GM23338 (cell line): ENCODE results near the gene SNX8. TPM values are rescaled to one million over a fixed set of nuclear protein-coding genes. Genes with fewer than 3 reads are reported as not detected.

Experiments used
- ATAC-seq: fragments of 200-7000 bp; cut with Tn5 transposase; 3 replicates; pipeline ENCODE4 v1.9.1; 2020
- DNase-seq: peaks from one replicate; pipeline ENCODE4 v3.0.0-alpha.2; 2015; ENCODE audit warnings: low spot score
- H2AFZ ChIP-seq: fragments of 200-600 bp; sonication (generic); 2 replicates; pipeline ENCODE4 v1.8.0; 2016; ENCODE audit warnings: antibody characterized with exemption, mild to moderate bottlenecking, moderate library complexity
- H3F3A ChIP-seq: fragments of 200-600 bp; sonication (generic); replicated peaks from 2 replicates; pipeline ENCODE4 v1.8.0; 2017; ENCODE audit warnings: antibody characterized with exemption, mixed run types, low read depth
- H3K27ac ChIP-seq: fragments of 200-600 bp; sonication (generic); 2 replicates; pipeline ENCODE4 v1.6.1; 2016; ENCODE audit warnings: low read depth
- H3K27me3 ChIP-seq: fragments of 200-600 bp; sonication (generic); 2 replicates; pipeline ENCODE4 v1.8.0; 2016; ENCODE audit warnings: mild to moderate bottlenecking, mixed run types, moderate library complexity; ENCODE audit not compliant: insufficient read depth
- H3K36me3 ChIP-seq: fragments of 200-600 bp; sonication (generic); 2 replicates; pipeline ENCODE4 v1.8.0; 2016; ENCODE audit warnings: mild to moderate bottlenecking; ENCODE audit not compliant: insufficient read depth
- H3K4me1 ChIP-seq: fragments of 200-600 bp; sonication (generic); 2 replicates; pipeline ENCODE4 v1.8.0; 2016; ENCODE audit warnings: mild to moderate bottlenecking, moderate library complexity; ENCODE audit not compliant: insufficient read depth
- H3K4me2 ChIP-seq: fragments of 200-600 bp; sonication (generic); 2 replicates; pipeline ENCODE4 v1.7.1; 2017; ENCODE audit warnings: mixed run types
- H3K4me3 ChIP-seq: fragments of 200-600 bp; sonication (generic); 2 replicates; pipeline ENCODE4 v1.6.1; 2016; ENCODE audit warnings: mixed run types
- H3K79me2 ChIP-seq: fragments of 200-600 bp; sonication (generic); replicated peaks from 2 replicates; pipeline ENCODE4 v1.8.0; 2017; ENCODE audit warnings: mild to moderate bottlenecking; ENCODE audit not compliant: insufficient read depth
- H3K9me2 ChIP-seq: fragments of 200-600 bp; sonication (generic); 2 replicates; pipeline ENCODE4 v1.8.0; 2017; ENCODE audit not compliant: insufficient read depth
- H4K20me1 ChIP-seq: fragments of 200-600 bp; sonication (generic); replicated peaks from 2 replicates; pipeline ENCODE4 v1.8.0; 2017; ENCODE audit warnings: mild to moderate bottlenecking; ENCODE audit not compliant: insufficient read depth
- H3K27ac Mint-ChIP-seq: 2 replicates; pipeline ENCODE4 v1.8.0; 2020; ENCODE audit warnings: inconsistent platforms, mild to moderate bottlenecking, moderate library complexity, mixed read lengths
- H3K27me3 Mint-ChIP-seq: 3 replicates; pipeline ENCODE4 v1.8.0; 2022; ENCODE audit warnings: low read depth, mild to moderate bottlenecking, moderate library complexity, mixed read lengths, inconsistent platforms; ENCODE audit not compliant: insufficient read depth, poor library complexity
- H3K36me3 Mint-ChIP-seq: 3 replicates; pipeline ENCODE4 v1.8.0; 2021; ENCODE audit warnings: low read depth, mild to moderate bottlenecking, inconsistent platforms, moderate library complexity, mixed read lengths
- H3K4me1 Mint-ChIP-seq: 3 replicates; pipeline ENCODE4 v1.8.0; 2020; ENCODE audit warnings: mild to moderate bottlenecking, inconsistent platforms, mixed read lengths
- H3K4me3 Mint-ChIP-seq: 3 replicates; pipeline ENCODE4 v1.8.0; 2021; ENCODE audit warnings: moderate library complexity, mild to moderate bottlenecking, inconsistent platforms, mixed read lengths
- H3K9me3 Mint-ChIP-seq: 3 replicates; pipeline ENCODE4 v1.8.0; 2020; ENCODE audit warnings: moderate library complexity, mild to moderate bottlenecking, inconsistent platforms, mixed read lengths
- CREB1 ChIP-seq: fragments of 250-450 bp; sonication (Bioruptor Pico); IDR thresholded peaks from 2 replicates; pipeline ENCODE4 v1.5.0; 2020; ENCODE audit warnings: low read depth, mild to moderate bottlenecking, moderate library complexity
- EZH2phosphoT487 ChIP-seq: fragments of 200-600 bp; sonication (generic); IDR thresholded peaks from one replicate; pipeline ENCODE4 v1.8.1; 2018; ENCODE audit warnings: antibody characterized with exemption; ENCODE audit not compliant: unreplicated experiment
- NANOG ChIP-seq: IDR thresholded peaks from 2 replicates; pipeline ENCODE4 v1.6.1; 2016; ENCODE audit warnings: antibody characterized with exemption, borderline replicate concordance
- POLR2AphosphoS5 ChIP-seq: IDR thresholded peaks from 2 replicates; pipeline ENCODE4 v1.6.1; 2016; ENCODE audit warnings: antibody characterized with exemption, low read depth
- ZNF331 ChIP-seq: fragments of 250-450 bp; sonication (Bioruptor Pico); IDR thresholded peaks from 2 replicates; pipeline ENCODE4 v1.5.0; 2020; ENCODE audit warnings: low read depth, mild to moderate bottlenecking, moderate library complexity
- polyA plus RNA-seq: library from polyadenylated mRNA; unstranded; fragments of >200 nt; fragmentation: Nextera tagmentation; extraction: Ambion mirVana; gene quantifications from 2 replicates; pipeline ENCODE4 v1.2.1, GENCODE V29; 2016
- total RNA-seq: library from RNA; depleted of rRNA; stranded (reverse); fragments of >200 nt; shearing (Covaris generic); gene quantifications from 2 replicates; pipeline ENCODE4 v1.2.3, GENCODE V29; 2014
- TF ChIP-seq, protein P1 (sequence below): fragments of 250-450 bp; sonication (Bioruptor Pico); IDR thresholded peaks from 2 replicates; pipeline ENCODE4 v1.5.0; 2020; ENCODE audit warnings: mild to moderate bottlenecking, moderate library complexity

The SNX8 gene
- total and polyA plus RNA-seq, 2 experiments from 2014 or later, result 44.3 to 50.9 TPM

DNA sequence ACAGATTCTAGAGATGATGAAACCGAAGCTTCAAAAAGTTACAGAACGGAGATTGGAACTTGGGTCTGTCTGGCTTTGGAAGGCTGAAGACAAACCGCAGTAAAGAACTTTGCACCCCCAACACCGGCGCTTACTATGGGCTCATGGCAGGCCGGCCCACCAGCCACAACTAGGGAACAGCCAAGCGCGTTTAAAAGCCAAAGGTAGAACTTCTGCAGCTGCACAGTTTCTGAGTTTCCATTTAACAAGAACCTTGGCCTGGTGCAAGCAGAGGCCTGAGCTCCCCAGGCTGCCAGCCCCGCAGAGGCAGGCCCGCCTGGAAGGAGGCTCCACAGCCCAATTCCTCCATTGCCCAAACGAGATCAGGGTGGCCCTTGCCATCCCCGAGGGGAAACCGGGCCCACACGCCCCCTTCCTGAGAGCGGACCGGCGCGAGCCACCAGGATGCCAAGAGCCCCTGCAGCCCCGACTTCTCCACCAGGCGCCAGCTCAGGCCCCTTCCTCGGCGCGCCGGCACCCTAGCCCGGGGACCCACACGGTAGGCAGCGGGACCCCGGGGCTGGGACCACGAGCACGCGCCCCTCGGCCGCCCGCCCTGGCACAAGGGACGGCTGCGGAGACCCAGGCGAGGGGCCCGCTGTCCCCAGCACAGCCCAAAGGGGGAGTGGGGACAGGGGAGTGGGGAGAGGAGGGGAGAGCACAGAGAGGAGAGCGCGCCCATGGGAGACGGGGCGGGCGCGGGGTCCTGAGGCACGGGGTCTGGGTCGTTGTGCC is 82.1 kb downstream of the SNX8 start:
- no peak for TF ChIP-seq EZH2phosphoT487
- no peak for TF ChIP-seq CREB1
- Mint-ChIP-seq H3K4me1 (peaks cover 12% of the 10 kb centered on the region), H3K9me3 (no peaks in the 10 kb centered on the region), H3K27me3 (peaks cover 15% of the 10 kb centered on the region), H3K27ac (peak overlapping the region; percentile 4; the same call in 1 of the 2 replicates), H3K36me3 (peaks cover 55% of the 10 kb centered on the region), H3K4me3 (peak overlapping the region; percentile 91)
- Histone ChIP-seq H3F3A (peaks cover 13% of the 10 kb centered on the region; the same call in 1 of the 2 replicates), H3K9me2 (no peaks in the 10 kb centered on the region), H3K27ac (peak overlapping the region; percentile 50; the same call in 1 of the 2 replicates), H2AFZ (0 out of 2 replicates have a peak overlapping the region, but pooled peaks have one; percentile 15), H3K4me2 (peak overlapping the region; percentile 96), H3K79me2 (peaks cover 61% of the 10 kb centered on the region), H4K20me1 (peaks cover 12% of the 10 kb centered on the region), H3K27me3 (no peaks in the 10 kb centered on the region), H3K4me3 (peak overlapping the region; percentile 93), H3K36me3 (peaks cover 28% of the 10 kb centered on the region), H3K4me1 (peaks cover 19% of the 10 kb centered on the region)
- DNase-seq (peak; percentile 59), ATAC-seq (peak; percentile 78)

DNA sequence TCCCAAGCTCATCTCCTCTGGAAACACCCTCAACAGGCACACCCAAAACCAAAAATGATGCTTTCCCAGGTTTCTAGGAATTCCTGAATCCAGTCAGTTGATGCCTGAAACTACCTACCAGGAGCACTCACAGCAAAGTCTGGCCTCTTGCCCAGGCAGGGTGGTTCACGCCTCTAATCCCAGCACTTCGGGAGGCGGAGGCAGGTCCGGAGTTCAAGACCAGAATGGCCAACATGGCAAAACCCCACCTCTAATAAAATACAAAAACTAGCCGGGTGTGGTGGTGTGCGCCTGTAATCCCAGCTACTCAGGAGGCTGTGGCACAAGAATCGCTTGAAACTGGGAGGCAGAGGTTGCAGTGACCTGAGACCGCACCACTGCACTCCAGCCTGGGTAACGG is 83.4 kb downstream of the SNX8 start:
- peaks cover 61% of the 10 kb centered on the region for H3K36me3 Mint-ChIP-seq
- peaks cover 12% of the 10 kb centered on the region for H4K20me1 ChIP-seq
- no peaks in the 10 kb centered on the region for H3K27me3 ChIP-seq
- no peak overlapping the region for H3K27ac ChIP-seq
- TF ChIP-seq NANOG, result no peak
- TF ChIP-seq POLR2AphosphoS5, result no peak
- TF ChIP-seq, protein P1, sequence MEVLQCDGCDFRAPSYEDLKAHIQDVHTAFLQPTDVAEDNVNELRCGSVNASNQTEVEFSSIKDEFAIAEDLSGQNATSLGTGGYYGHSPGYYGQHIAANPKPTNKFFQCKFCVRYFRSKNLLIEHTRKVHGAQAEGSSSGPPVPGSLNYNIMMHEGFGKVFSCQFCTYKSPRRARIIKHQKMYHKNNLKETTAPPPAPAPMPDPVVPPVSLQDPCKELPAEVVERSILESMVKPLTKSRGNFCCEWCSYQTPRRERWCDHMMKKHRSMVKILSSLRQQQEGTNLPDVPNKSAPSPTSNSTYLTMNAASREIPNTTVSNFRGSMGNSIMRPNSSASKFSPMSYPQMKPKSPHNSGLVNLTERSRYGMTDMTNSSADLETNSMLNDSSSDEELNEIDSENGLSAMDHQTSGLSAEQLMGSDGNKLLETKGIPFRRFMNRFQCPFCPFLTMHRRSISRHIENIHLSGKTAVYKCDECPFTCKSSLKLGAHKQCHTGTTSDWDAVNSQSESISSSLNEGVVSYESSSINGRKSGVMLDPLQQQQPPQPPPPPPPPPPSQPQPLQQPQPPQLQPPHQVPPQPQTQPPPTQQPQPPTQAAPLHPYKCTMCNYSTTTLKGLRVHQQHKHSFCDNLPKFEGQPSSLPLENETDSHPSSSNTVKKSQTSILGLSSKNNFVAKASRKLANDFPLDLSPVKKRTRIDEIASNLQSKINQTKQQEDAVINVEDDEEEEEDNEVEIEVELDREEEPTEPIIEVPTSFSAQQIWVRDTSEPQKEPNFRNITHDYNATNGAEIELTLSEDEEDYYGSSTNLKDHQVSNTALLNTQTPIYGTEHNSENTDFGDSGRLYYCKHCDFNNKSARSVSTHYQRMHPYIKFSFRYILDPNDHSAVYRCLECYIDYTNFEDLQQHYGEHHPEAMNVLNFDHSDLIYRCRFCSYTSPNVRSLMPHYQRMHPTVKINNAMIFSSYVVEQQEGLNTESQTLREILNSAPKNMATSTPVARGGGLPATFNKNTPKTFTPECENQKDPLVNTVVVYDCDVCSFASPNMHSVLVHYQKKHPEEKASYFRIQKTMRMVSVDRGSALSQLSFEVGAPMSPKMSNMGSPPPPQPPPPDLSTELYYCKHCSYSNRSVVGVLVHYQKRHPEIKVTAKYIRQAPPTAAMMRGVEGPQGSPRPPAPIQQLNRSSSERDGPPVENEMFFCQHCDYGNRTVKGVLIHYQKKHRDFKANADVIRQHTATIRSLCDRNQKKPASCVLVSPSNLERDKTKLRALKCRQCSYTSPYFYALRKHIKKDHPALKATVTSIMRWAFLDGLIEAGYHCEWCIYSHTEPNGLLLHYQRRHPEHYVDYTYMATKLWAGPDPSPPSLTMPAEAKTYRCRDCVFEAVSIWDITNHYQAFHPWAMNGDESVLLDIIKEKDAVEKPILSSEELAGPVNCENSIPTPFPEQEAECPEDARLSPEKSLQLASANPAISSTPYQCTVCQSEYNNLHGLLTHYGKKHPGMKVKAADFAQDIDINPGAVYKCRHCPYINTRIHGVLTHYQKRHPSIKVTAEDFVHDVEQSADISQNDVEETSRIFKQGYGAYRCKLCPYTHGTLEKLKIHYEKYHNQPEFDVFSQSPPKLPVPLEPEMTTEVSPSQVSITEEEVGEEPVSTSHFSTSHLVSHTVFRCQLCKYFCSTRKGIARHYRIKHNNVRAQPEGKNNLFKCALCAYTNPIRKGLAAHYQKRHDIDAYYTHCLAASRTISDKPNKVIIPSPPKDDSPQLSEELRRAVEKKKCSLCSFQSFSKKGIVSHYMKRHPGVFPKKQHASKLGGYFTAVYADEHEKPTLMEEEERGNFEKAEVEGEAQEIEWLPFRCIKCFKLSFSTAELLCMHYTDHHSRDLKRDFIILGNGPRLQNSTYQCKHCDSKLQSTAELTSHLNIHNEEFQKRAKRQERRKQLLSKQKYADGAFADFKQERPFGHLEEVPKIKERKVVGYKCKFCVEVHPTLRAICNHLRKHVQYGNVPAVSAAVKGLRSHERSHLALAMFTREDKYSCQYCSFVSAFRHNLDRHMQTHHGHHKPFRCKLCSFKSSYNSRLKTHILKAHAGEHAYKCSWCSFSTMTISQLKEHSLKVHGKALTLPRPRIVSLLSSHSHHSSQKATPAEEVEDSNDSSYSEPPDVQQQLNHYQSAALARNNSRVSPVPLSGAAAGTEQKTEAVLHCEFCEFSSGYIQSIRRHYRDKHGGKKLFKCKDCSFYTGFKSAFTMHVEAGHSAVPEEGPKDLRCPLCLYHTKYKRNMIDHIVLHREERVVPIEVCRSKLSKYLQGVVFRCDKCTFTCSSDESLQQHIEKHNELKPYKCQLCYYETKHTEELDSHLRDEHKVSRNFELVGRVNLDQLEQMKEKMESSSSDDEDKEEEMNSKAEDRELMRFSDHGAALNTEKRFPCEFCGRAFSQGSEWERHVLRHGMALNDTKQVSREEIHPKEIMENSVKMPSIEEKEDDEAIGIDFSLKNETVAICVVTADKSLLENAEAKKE (CRISPR knock-in tag), result no peak
- TF ChIP-seq ZNF331, result no peak
- H3K4me1 Mint-ChIP-seq, result peaks cover 12% of the 10 kb centered on the region
- H3K4me1 ChIP-seq, result peaks cover 19% of the 10 kb centered on the region
- no peak overlapping the region for H3K27ac Mint-ChIP-seq
- no peak overlapping the region for H3K4me3 ChIP-seq
- H3K79me2 ChIP-seq, result peaks cover 66% of the 10 kb centered on the region
- H3K9me2 ChIP-seq, result no peaks in the 10 kb centered on the region
- DNase-seq (no peak), ATAC-seq (no peak)
- H3K4me3 Mint-ChIP-seq, result no peak overlapping the region
- peaks cover 15% of the 10 kb centered on the region for H3K36me3 ChIP-seq
- peaks cover 13% of the 10 kb centered on the region for H3K27me3 Mint-ChIP-seq
- peaks cover 12% of the 10 kb centered on the region; the same call in 1 of the 2 replicates for H3F3A ChIP-seq
- H3K4me2 ChIP-seq, result no peak overlapping the region
- no peaks in the 10 kb centered on the region for H3K9me3 Mint-ChIP-seq
- no peak overlapping the region for H2AFZ ChIP-seq
